ENCODE measurements around the gene AGMO. TPM values are rescaled to one million over a fixed set of nuclear protein-coding genes. Genes with fewer than 3 reads are reported as not detected.

AGMO gene
- total RNA-seq, 2 donors from 2014 or later, result 1.9 TPM; not detected in 1

- Histone ChIP-seq H3K27ac (ENCODE audit: low read depth, low read length) (no peak overlapping the region), H3K4me3 (ENCODE audit: low read length) (no peak overlapping the region), H3K9me3 (ENCODE audit: control insufficient read depth, low read length) (no peaks in the 10 kb centered on the region), H3K36me3 (ENCODE audit: control insufficient read depth, insufficient read depth, low read length) (no peaks in the 10 kb centered on the region), H3K4me1 (ENCODE audit: control insufficient read depth, insufficient read depth, low read length) (no peaks in the 10 kb centered on the region), H3K27me3 (ENCODE audit: control insufficient read depth, insufficient read depth, low read length, poor library complexity, severe bottlenecking) (no peaks in the 10 kb centered on the region), H3K9ac (ENCODE audit: extremely low read depth, low read length, poor library complexity, severe bottlenecking) (no peak overlapping the region)
- Mint-ChIP-seq H3K9me3 (no peaks in the 10 kb centered on the region), H3K27me3 (ENCODE audit: insufficient read depth) (no peaks in the 10 kb centered on the region), H3K4me3 (no peak overlapping the region), H3K4me1 (no peaks in the 10 kb centered on the region), H3K27ac (no peak overlapping the region), H3K36me3 (ENCODE audit: low read depth) (no peaks in the 10 kb centered on the region)
- no peak for TF ChIP-seq CTCF (conservative IDR thresholded peaks at IDR 0.05)
- WGBS, 2 experiments (ENCODE audit: insufficient coverage in 1 of 2, insufficient read length in 1 of 2), result 91 to 100% methylated on average over 2 to 5 of the region's 5 CpGs
- DNase-seq, result no peak
These were observed 4.7 kb upstream of the AGMO start for GRCh38 chr7:15566476-15566875.

GRCh38 chr7:15560968-15561367 lies 847 bp downstream of the AGMO start:
- WGBS, 2 experiments (ENCODE audit: insufficient coverage in 1 of 2, insufficient read length in 1 of 2), result 80 to 87% methylated on average over 1 of the region's 1 CpG
- Histone ChIP-seq H3K9ac (ENCODE audit: extremely low read depth, low read length, poor library complexity, severe bottlenecking) (no peak overlapping the region), H3K27ac (ENCODE audit: low read depth, low read length) (no peak overlapping the region), H3K36me3 (ENCODE audit: control insufficient read depth, insufficient read depth, low read length) (no peaks in the 10 kb centered on the region), H3K4me3 (ENCODE audit: low read length) (no peak overlapping the region), H3K27me3 (ENCODE audit: control insufficient read depth, insufficient read depth, low read length, poor library complexity, severe bottlenecking) (no peaks in the 10 kb centered on the region), H3K9me3 (ENCODE audit: control insufficient read depth, low read length) (no peaks in the 10 kb centered on the region), H3K4me1 (ENCODE audit: control insufficient read depth, insufficient read depth, low read length) (no peaks in the 10 kb centered on the region)
- Mint-ChIP-seq H3K4me3 (no peak overlapping the region), H3K27ac (no peak overlapping the region), H3K36me3 (ENCODE audit: low read depth) (no peaks in the 10 kb centered on the region), H3K27me3 (ENCODE audit: insufficient read depth) (no peaks in the 10 kb centered on the region), H3K4me1 (no peaks in the 10 kb centered on the region), H3K9me3 (no peaks in the 10 kb centered on the region)
- no peak for DNase-seq
- no peak for TF ChIP-seq CTCF (conservative IDR thresholded peaks at IDR 0.05)

- H3K27ac Mint-ChIP-seq, result no peak overlapping the region
- H3K4me1 Mint-ChIP-seq, result no peaks in the 10 kb centered on the region
- Histone ChIP-seq H3K27ac (ENCODE audit: low read depth, low read length) (no peak overlapping the region), H3K4me3 (ENCODE audit: low read length) (no peak overlapping the region), H3K9me3 (ENCODE audit: control insufficient read depth, low read length) (no peaks in the 10 kb centered on the region), H3K27me3 (ENCODE audit: control insufficient read depth, insufficient read depth, low read length, poor library complexity, severe bottlenecking) (no peaks in the 10 kb centered on the region), H3K36me3 (ENCODE audit: control insufficient read depth, insufficient read depth, low read length) (no peaks in the 10 kb centered on the region), H3K4me1 (ENCODE audit: control insufficient read depth, insufficient read depth, low read length) (no peaks in the 10 kb centered on the region), H3K9ac (ENCODE audit: extremely low read depth, low read length, poor library complexity, severe bottlenecking) (no peak overlapping the region)
- no peak for TF ChIP-seq CTCF (conservative IDR thresholded peaks at IDR 0.05)
- H3K27me3 Mint-ChIP-seq (ENCODE audit: insufficient read depth), result no peaks in the 10 kb centered on the region
- 50 to 86% methylated on average over 1 to 3 of the region's 3 CpGs for whole genome bisulfite sequencing, 2 experiments (ENCODE audit: insufficient coverage in 1 of 2, insufficient read length in 1 of 2)
- DNase-seq, result no peak
- no peaks in the 10 kb centered on the region for H3K9me3 Mint-ChIP-seq
- H3K4me3 Mint-ChIP-seq, result no peak overlapping the region
- H3K36me3 Mint-ChIP-seq (ENCODE audit: low read depth), result no peaks in the 10 kb centered on the region
These were observed 2.3 kb downstream of the AGMO start for GRCh38 chr7:15559416-15559928.

All from endodermal cell (in vitro differentiated cells).